HG03575 (cell line): ENCODE data around the gene C1orf159.
"Not testable (repeated sequence)": the region's sequence is repeated elsewhere in the genome, so short reads cannot be mapped to it uniquely, and the experiment has no call there.

Experiments
- ATAC-seq: cut with Tn5 transposase; IDR thresholded peaks from one replicate; pipeline ENCODE4 v1.9.1; 2021; ENCODE audit not compliant: unreplicated experiment, insufficient number of reproducible peaks, low FRiP score; ENCODE audit errors: extremely low read depth

Gene C1orf159

GRCh38 chr1:1061682-1062345 lies 54.1 kb downstream of the C1orf159 start:
- ATAC-seq = no peak

GRCh38 chr1:1060281-1061000 lies 55.4 kb downstream of the C1orf159 start:
- no peak for ATAC-seq

- no peak for ATAC-seq
Measured at GRCh38 chr1:1059494-1060280, 56.2 kb downstream of the C1orf159 start.

GRCh38 chr1:1058921-1059493 lies 56.9 kb downstream of the C1orf159 start:
- no peak for ATAC-seq

- ATAC-seq = no peak
Measured at GRCh38 chr1:1058088-1058905, 57.6 kb downstream of the C1orf159 start.

- ATAC-seq = not testable (repeated sequence)
Measured at GRCh38 chr1:1057769-1058087, 58.2 kb downstream of the C1orf159 start.

GRCh38 chr1:1055841-1056736 lies 59.8 kb downstream of the C1orf159 start:
- no peak for ATAC-seq

- no peak for ATAC-seq
Measured at GRCh38 chr1:1054971-1055370, 60.9 kb downstream of the C1orf159 start.

- ATAC-seq = no peak
Measured at GRCh38 chr1:1054099-1054700, 61.7 kb downstream of the C1orf159 start.

GRCh38 chr1:1053682-1054081 lies 62.2 kb downstream of the C1orf159 start:
- ATAC-seq = no peak

GRCh38 chr1:1053022-1053421 lies 62.9 kb downstream of the C1orf159 start:
- ATAC-seq = no peak

- ATAC-seq = no peak
Measured at GRCh38 chr1:1052003-1052840, 63.7 kb downstream of the C1orf159 start.

GRCh38 chr1:1051127-1051810 lies 64.6 kb downstream of the C1orf159 start:
- no peak for ATAC-seq

GRCh38 chr1:1050577-1051052 lies 65.3 kb downstream of the C1orf159 start:
- no peak for ATAC-seq

GRCh38 chr1:1049318-1050165 lies 66.3 kb downstream of the C1orf159 start:
- no peak for ATAC-seq
